Cardiac septum (tissue), 1 donor: Measurements from ENCODE around the gene AGAP1. TPM values are rescaled to one million over a fixed set of nuclear protein-coding genes. Genes with fewer than 3 reads are reported as not detected.

Experiments used
- DNase-seq: peaks from one replicate; pipeline ENCODE4 v3.0.0-alpha.2; 2020; ENCODE audit warnings: low spot score
- intact Hi-C: fragments of 100-400 bp; cut with DNase I; formaldehyde crosslinking; loops from one replicate; pipeline ENCODE4 v1.14.0; 2022
- total RNA-seq: library from RNA; stranded (reverse); fragmentation: NEBNext Ultra II Directional; extraction: Animal tissue kit (Norgen Biotek cat#: 25700); gene quantifications from one replicate; pipeline ENCODE4 v1.2.1, GENCODE V29; 2021
- donor health status: DM: no; HTN: no; CAD: no.

The AGAP1 gene
- total RNA-seq, 1 donor from 2014 or later = 18.7 TPM

- DNase-seq = no peak
- intact Hi-C loops = no loop called here
Observed at GRCh38 chr2:235727891-235728799, 234.3 kb downstream of the AGAP1 start.

GRCh38 chr2:235728800-235729556 is 235.1 kb downstream of the AGAP1 start:
- intact Hi-C loops = no loop called here

GRCh38 chr2:235729557-235729947 is 235.7 kb downstream of the AGAP1 start:
- intact Hi-C loops = no loop called here
- no peak for DNase-seq

More at GRCh38 chr2:235728800-235729556, 235.1 kb downstream of the AGAP1 start:
- no peak for DNase-seq

GRCh38 chr2:235730115-235730514 is 236.3 kb downstream of the AGAP1 start:
- intact Hi-C loops = no loop called here
- DNase-seq = no peak

- no peak for DNase-seq
- intact Hi-C loops = no loop called here
Observed at GRCh38 chr2:235733761-235734160, 239.9 kb downstream of the AGAP1 start.

GRCh38 chr2:235734168-235734567 is 240.3 kb downstream of the AGAP1 start:
- intact Hi-C loops = no loop called here
- DNase-seq = no peak

- no peak for DNase-seq
- intact Hi-C loops = no loop called here
Observed at GRCh38 chr2:235734688-235735231, 240.9 kb downstream of the AGAP1 start.

GRCh38 chr2:235737396-235737795 is 243.6 kb downstream of the AGAP1 start:
- intact Hi-C loops = no loop called here
- DNase-seq = no peak

- intact Hi-C loops = loop anchor here (2.0 kb wide), 1 partner anchor 139 kb away; no protein-coding TSS in a partner anchor
- no peak for DNase-seq
Observed at GRCh38 chr2:235737840-235738239, 244.0 kb downstream of the AGAP1 start.

GRCh38 chr2:235739704-235740415 is 246.0 kb downstream of the AGAP1 start:
- intact Hi-C loops = loop anchor here (2.0 kb wide), 1 partner anchor 141 kb away; no protein-coding TSS in a partner anchor
- DNase-seq = no peak

GRCh38 chr2:235740821-235741220 is 247.0 kb downstream of the AGAP1 start:
- no peak for DNase-seq
- intact Hi-C loops = no loop called here

GRCh38 chr2:235744161-235744560 is 250.3 kb downstream of the AGAP1 start:
- DNase-seq = no peak
- intact Hi-C loops = no loop called here

GRCh38 chr2:235745597-235745996 is 251.8 kb downstream of the AGAP1 start:
- no peak for DNase-seq
- intact Hi-C loops = loop anchor here (5.0 kb wide), 2 partner anchors 313 to 608 kb away; no protein-coding TSS in a partner anchor

GRCh38 chr2:235746257-235746934 is 252.6 kb downstream of the AGAP1 start:
- intact Hi-C loops = loop anchor here (1.0 to 5.0 kb wide), 4 partner anchors 76 to 609 kb away; no protein-coding TSS in a partner anchor
- DNase-seq = no peak

GRCh38 chr2:235747001-235747785 is 253.3 kb downstream of the AGAP1 start:
- no peak for DNase-seq
- intact Hi-C loops = loop anchor here (2.0 to 5.0 kb wide), 3 partner anchors 76 to 610 kb away; no protein-coding TSS in a partner anchor

- no peak for DNase-seq
- intact Hi-C loops = loop anchor here (2.0 to 5.0 kb wide), 3 partner anchors 77 to 610 kb away; no protein-coding TSS in a partner anchor
Observed at GRCh38 chr2:235747786-235748091, 253.9 kb downstream of the AGAP1 start.

- intact Hi-C loops = loop anchor here (5.0 kb wide), 2 partner anchors 317 to 612 kb away; no protein-coding TSS in a partner anchor
- DNase-seq = peak; percentile 59
Observed at GRCh38 chr2:235749121-235749770, 255.4 kb downstream of the AGAP1 start.
